Activated CD4-positive, alpha-beta T cell treated with anti-CD3 and anti-CD28 coated beads, Interleukin-2, amount 50 U/mL, for 1 hour (primary cell): Measurements from ENCODE around the gene IKBKG.
A peak's percentile ranks its signal among the peaks of the same experiment; 100 is the strongest.
"Not testable (repeated sequence)": the region's sequence is repeated elsewhere in the genome, so short reads cannot be mapped to it uniquely, and the experiment has no call there.

ENCODE experiments used
- DNase-seq: peaks from one replicate; pipeline ENCODE4 v3.0.0-alpha.2; 2020

The IKBKG gene

GRCh38 chrX:154526901-154527675 is 20.3 kb upstream of the IKBKG start:
- DNase-seq = peak; percentile 52

DNA sequence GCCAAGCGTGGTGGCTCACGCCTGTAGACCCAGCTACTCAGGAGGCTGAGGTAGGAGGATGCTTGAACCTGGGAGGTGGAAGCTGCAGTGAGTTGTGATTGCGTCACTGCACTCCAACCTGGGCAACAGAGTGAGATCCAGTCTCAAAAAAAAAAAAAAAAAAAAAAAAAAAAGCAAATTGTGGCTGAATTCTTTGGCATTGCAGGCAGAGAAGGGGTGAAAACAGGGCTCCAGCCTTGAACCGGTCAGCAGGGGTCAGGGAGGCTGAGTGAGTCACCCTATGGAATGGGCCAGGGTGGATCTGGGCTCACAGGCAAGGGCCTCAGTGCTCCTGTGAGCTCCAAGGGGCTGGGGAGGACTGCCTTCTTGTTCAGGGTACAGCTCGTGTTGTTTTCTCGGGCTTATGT is 18.2 kb upstream of the IKBKG start:
- no peak for DNase-seq

- no peak for DNase-seq
Observed at GRCh38 chrX:154530286-154530685, 17.1 kb upstream of the IKBKG start.

DNA sequence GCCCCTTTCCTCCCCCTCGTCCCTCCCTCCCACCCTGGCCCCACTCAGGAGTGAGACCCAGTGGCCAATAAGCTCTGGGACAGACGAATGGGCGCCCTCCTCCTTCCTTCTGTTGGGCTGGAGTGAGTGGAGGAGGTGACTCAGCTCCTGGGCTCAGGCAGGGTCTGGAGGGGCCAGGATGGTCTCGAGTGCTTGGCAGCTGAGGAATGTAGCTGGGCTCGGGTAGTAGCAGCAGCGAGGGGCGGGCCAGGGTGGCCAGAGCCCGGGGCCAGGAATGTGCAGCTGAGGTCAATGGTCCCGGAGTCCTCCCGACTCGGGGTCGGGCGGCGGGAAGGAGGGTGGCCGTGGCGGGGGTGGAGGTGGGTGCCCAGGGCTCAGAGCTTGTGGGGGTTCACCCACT is 15.8 kb upstream of the IKBKG start:
- DNase-seq = no peak

- DNase-seq = no peak
Observed at GRCh38 chrX:154532690-154533089, 14.7 kb upstream of the IKBKG start.

DNA sequence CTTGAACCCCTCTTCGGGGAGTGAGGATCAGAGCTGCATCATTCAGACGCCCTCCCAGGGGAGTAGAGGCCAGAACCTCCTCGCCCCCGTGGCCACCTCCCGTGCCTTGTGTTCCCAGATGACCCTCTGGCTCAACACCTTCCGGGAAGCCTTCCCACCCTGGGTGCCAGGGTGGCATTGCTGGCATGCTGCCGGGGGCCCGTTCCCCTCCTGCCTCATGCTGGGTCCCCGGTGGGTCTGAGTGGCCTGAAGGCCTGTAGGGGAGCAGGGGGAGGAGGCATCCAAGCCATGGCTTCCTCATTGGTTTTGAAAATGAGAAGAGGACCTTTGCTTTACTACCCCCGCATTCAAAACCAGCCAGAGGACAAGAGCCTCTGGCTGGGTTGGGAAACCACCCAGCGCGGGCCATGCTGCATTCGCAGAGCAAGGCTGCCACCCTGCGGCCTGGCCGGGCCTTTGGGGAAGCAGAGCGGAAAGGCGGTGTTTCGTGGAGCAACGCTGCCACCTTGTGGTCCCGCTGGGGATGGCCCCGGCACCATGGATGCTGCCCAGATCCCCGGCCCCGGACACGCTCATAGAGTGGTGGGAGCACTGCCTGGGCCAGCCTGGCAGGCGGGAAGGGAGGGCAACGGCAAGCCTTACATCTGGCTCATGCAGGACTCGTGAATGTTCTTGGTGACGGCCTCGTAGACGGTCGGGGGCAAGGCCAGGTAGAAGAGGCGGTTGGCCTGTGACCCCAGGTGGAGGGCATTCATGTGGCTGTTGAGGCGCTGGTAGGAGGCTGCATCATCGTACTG is 12.7 kb upstream of the IKBKG start:
- peak; percentile 86 for DNase-seq

DNA sequence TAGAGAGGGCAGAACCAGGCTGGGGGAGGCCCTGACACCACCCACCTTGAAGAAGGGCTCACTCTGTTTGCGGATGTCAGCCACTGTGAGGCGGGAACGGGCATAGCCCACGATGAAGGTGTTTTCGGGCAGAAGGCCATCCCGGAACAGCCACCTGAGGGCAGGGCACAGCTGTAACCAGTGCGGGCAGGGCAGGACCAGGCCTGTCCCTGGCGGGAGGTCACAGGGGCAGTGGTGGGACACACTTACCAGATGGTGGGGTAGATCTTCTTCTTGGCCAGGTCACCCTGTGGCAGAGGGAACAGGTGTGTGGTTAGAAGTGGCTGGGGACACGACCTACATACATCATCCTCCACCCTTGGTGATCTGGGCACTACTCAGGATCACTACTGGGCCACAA is 11.5 kb upstream of the IKBKG start:
- no peak for DNase-seq

- no peak for DNase-seq
Observed at GRCh38 chrX:154539077-154539476, 8.3 kb upstream of the IKBKG start.

- DNase-seq = not testable (repeated sequence)
Observed at GRCh38 chrX:154540365-154540764, 7.1 kb upstream of the IKBKG start.

- DNase-seq = no peak
Observed at GRCh38 chrX:154540897-154541535, 6.4 kb upstream of the IKBKG start.

- DNase-seq = no peak
Observed at GRCh38 chrX:154541589-154541895, 5.9 kb upstream of the IKBKG start.

- DNase-seq = no peak
Observed at GRCh38 chrX:154541896-154542722, 5.3 kb upstream of the IKBKG start.

- no peak for DNase-seq
Observed at GRCh38 chrX:154542723-154543424, 4.5 kb upstream of the IKBKG start.

DNA sequence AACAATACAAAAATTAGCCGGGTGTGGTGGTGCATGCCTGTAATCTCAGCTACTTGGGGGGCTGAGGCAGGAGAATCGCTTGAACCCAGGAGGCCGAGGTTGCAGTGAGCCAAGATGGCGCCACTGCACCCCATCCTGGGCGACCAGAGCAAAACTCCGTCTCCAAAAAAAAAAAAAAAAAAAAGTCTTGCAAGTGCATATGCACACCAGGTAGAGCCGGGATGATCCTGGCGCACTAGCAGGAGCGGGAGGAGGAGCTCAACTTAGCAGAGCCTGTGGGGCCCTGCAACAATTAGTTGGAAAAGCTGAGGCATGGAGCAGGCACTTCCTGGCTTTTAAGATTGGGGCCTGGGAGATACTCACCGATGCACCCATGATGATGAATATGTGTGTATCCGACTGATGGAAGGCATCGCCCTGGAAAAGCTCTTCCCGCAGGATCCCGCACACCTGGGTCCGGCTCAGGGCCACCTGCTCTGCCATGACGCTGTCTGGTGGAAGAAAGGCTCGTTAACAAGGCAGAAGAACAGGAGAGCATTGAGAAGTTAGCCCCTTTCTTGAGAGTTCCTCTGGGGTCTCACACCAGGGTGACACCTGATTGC is 1.6 kb upstream of the IKBKG start:
- no peak for DNase-seq

DNA sequence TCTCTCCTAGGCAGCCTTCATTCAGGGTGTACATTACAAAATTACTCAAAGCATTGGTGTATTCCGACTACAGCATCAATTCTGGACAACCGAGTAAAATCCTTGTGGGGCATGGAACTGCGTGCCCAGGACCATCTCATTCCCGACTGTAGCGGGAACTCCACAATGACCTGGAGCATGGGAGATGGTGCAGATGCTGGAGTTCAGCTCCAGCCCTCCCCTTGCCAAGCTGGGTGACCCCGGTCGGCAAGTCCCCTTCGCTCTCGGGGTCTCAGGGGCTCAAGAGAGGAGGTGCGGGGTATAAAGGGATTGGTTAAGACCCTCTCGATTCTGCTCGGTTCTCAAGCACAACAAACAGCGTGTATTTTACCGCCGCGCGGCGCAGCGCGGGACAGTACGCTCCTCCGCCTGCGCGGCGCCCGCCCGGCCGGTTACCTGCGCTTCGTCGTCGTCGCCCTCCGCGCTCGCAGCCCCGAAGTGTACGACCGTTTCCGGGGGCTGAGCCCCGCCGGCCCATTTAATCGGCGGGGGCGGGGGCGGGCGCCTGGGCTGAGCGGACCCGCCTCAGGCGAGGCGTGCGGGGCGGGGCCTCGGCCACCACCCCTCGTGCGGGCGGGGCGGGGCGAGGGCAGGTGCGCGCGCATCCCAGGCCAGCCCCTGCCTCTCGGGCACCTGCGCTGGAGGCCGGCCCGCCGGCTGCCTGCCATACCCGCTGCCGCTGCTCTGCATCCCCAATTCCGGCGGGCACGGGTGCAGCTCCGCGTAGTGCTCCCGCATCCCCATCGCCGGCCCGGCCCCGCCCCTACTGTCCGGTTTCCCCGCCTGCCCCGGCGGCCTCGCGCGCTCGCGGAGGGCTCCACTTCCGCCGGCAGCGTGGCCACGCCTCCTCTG is 821 bp upstream of the IKBKG start, which contains the start of gene G6PD:
Gene G6PD (minus strand): TSS at position 493 of the 891 bp plus-strand sequence. CDS start 691 bp downstream, outside the sequence.
- DNase-seq = peak; percentile 75

DNA sequence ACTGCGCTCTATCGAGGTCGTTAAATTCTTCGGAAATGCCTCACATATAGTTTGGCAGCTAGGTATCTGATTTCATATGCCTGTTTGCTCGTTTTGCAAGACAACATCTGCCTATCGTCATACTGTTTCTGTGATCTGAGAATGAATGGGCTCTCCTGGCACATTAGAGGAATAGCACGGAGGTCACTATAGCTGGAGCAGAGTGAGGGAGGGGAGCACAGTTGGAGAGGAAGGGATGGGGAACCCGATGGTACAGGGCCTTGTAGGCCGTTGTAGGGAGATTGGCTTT is 552 bp downstream of the IKBKG start:
- DNase-seq = no peak

DNA sequence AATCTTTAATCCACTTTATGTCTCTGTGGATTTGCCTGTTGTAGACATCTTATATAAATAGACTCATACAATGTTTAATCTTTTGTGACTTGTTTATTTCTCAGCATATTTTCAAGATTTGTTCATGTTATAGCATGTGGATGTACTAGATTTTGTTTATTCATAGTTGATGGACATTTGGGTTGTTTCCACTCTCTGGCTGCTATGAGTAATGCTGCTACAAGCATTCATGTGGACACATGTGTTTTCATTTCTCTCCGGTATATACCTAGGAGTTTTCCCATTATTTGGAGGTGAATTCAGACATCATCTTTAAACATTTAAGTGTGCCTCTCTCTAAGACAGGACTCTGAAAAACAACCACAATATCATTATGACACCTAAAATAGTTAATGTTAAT is 2.3 kb downstream of the IKBKG start:
- DNase-seq = no peak

DNA sequence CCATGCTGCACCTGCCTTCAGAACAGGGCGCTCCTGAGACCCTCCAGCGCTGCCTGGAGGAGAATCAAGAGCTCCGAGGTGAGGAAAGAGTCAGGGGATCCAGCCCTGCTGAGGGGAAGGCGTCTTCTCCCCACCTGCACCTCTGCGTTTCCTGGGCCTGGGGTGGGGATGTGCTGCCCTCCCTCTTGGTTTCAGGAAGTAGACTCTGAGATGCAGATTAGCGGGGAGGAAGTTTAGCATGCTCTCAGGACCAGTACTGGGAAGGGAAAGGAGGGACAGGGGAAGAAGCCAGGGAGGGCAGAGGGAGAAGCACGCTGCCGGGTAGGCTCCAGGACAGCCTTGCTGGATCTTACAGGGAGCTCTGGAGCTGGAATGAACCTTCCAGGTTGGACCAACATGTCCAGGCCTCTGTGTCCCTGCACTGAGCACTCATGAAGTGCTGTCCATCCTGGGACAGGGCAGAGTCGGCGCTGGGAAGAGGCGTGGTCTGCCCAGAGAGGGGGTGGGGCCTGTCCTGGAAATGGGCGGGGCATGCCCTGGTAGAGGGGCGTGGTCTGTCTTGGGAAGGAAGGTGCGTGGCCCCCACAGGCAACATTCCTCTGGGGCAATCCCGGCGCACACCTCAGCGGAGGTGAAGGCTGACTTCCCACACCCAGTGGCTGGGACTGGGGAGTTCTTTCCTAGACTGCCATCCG is 4.8 kb downstream of the IKBKG start:
- not testable (repeated sequence) for DNase-seq

DNA sequence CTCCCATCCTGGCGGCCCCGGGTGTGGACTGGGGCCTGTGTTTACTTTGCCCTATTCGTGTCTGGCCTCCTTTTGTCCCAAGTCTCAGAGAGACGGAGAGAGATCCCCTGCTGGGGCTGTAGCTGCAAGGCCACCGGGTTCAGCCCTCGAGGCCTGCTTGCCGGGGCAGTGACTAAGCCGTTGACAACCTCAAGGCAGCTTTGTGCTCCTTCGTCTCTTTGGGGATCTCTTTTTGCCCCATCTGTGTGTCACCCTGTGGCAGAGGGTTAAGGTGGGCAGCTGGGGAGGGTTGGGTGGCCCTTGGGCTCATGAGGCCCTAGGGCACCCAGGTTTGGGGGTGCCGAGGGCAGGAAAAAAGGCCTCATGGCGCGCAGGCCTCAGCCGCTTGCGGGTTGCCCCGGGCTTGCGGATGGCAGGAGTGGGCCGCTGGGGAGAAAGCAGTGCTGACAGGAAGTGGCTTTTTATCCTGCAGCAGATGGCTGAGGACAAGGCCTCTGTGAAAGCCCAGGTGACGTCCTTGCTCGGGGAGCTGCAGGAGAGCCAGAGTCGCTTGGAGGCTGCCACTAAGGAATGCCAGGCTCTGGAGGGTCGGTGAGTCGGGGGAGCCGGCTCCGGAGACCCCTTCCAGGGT is 10.8 kb downstream of the IKBKG start:
- not testable (repeated sequence) for DNase-seq

- DNase-seq = not testable (repeated sequence)
Observed at GRCh38 chrX:154558896-154559295, 11.5 kb downstream of the IKBKG start.
